ENCODE results near the gene PLXNB3.
"Not testable (repeated sequence)": the region's sequence is repeated elsewhere in the genome, so short reads cannot be mapped to it uniquely, and the experiment has no call there.

PLXNB3 gene

GRCh38 chrX:153744210-153745066 is 19.6 kb upstream of the PLXNB3 start:
- in situ Hi-C loops (cut with HindIII; ENCODE audit: low sequenced_read_pairs), result no loop called here
- no peak for DNase-seq (ENCODE audit: low read depth, low spot score)
- no peak overlapping the region for H3K4me3 ChIP-seq (ENCODE audit: low read depth, low read length)
- TF ChIP-seq, protein P1, sequence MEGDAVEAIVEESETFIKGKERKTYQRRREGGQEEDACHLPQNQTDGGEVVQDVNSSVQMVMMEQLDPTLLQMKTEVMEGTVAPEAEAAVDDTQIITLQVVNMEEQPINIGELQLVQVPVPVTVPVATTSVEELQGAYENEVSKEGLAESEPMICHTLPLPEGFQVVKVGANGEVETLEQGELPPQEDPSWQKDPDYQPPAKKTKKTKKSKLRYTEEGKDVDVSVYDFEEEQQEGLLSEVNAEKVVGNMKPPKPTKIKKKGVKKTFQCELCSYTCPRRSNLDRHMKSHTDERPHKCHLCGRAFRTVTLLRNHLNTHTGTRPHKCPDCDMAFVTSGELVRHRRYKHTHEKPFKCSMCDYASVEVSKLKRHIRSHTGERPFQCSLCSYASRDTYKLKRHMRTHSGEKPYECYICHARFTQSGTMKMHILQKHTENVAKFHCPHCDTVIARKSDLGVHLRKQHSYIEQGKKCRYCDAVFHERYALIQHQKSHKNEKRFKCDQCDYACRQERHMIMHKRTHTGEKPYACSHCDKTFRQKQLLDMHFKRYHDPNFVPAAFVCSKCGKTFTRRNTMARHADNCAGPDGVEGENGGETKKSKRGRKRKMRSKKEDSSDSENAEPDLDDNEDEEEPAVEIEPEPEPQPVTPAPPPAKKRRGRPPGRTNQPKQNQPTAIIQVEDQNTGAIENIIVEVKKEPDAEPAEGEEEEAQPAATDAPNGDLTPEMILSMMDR (IDR thresholded peaks at IDR 0.05; ENCODE audit: low read depth, low read length), result peak; percentile 33

- DNase-seq (ENCODE audit: low read depth, low spot score); in situ Hi-C loops (cut with HindIII; ENCODE audit: low sequenced_read_pairs); H3K4me3 ChIP-seq (ENCODE audit: low read depth, low read length): not testable (repeated sequence)
Observed at GRCh38 chrX:153745067-153745433, 19.0 kb upstream of the PLXNB3 start.

DNA sequence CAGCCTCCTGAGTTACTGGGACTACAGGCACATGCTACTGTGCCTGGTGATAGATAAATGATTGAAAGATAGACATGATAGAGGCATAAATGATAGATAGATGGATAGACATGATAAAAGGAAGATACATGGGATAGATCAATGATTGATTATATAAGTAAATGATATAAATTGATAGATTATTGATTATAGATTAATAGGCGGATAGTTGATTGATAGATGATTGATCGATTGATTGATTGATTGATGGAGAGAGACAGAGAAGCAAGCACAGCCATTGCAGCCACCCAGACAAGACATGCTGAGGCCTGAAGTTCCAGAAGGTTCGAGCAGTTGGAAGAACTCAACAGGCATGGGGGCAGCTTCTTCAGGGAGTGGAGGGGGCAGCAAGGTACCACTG is 17.7 kb upstream of the PLXNB3 start:
- no peak for DNase-seq (ENCODE audit: low read depth, low spot score)
- in situ Hi-C loops (cut with HindIII; ENCODE audit: low sequenced_read_pairs), result no loop called here
- TF ChIP-seq, protein P1 (IDR thresholded peaks at IDR 0.05; ENCODE audit: low read depth, low read length), result no peak
- H3K4me3 ChIP-seq (ENCODE audit: low read depth, low read length), result no peak overlapping the region

- in situ Hi-C loops (cut with HindIII; ENCODE audit: low sequenced_read_pairs); DNase-seq (ENCODE audit: low read depth, low spot score); H3K4me3 ChIP-seq (ENCODE audit: low read depth, low read length): not testable (repeated sequence)
Observed at GRCh38 chrX:153746991-153747390, 17.1 kb upstream of the PLXNB3 start.

DNA sequence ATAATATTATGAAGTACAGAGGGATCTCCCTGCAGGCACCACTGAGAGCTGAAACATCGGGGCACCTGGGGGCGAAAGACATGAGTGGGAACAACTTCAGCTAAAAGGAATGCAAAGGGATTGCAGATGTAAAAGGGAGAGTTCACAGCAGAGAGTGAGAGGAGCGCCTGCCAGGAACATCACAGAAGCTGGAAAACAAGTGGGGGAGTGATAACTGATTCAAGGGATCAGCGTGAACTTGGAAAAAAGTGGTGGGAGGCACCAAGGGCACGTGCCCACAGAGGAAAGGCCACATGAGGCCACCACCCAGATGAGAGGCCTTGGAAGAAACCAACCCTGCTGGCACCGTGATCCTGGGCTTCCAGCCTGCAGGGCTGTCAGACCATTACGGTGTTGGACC is 15.0 kb upstream of the PLXNB3 start:
- in situ Hi-C loops (cut with HindIII; ENCODE audit: low sequenced_read_pairs); H3K4me3 ChIP-seq (ENCODE audit: low read depth, low read length); DNase-seq (ENCODE audit: low read depth, low spot score): not testable (repeated sequence)

DNA sequence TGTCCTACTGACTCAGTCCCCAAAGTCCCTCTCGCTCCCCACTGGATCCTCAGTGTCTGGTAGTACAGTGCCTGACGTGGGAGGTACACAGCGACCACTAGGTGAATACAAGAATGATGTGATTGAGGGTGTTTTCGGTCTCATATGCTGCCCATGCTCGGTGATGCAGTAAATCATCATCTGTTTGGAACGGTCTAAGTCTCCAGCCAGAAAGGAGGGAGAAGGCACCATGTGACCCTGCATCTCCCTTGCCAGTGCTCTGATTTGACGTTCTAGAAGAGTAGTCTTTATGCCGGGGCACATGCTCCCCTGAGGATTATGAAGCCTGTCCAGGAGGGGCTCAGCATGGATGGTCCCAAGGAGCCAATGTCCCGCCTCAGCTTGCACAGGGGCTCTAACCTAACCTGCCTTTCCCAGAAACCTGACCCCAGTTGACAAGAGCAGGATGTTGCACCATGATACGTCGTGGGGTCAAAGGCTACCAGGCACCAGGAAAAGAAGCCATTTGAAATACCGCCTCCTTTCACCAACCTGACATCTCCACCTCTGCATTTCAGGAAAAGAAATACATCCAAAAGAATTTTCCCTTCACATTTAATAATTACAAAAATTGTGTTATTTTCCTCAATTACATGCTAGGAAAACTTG is 13.8 kb upstream of the PLXNB3 start:
- TF ChIP-seq, protein P1 (IDR thresholded peaks at IDR 0.05; ENCODE audit: low read depth, low read length), result no peak
- no peak for DNase-seq (ENCODE audit: low read depth, low spot score)
- in situ Hi-C loops (cut with HindIII; ENCODE audit: low sequenced_read_pairs), result no loop called here
- H3K4me3 ChIP-seq (ENCODE audit: low read depth, low read length), result no peak overlapping the region

GRCh38 chrX:153755136-153755535 is 8.9 kb upstream of the PLXNB3 start:
- TF ChIP-seq, protein P1 (IDR thresholded peaks at IDR 0.05; ENCODE audit: low read depth, low read length), result no peak
- no peak overlapping the region for H3K4me3 ChIP-seq (ENCODE audit: low read depth, low read length)
- in situ Hi-C loops (cut with HindIII; ENCODE audit: low sequenced_read_pairs), result no loop called here
- DNase-seq (ENCODE audit: low read depth, low spot score), result no peak

GRCh38 chrX:153761863-153762262 is 2.2 kb upstream of the PLXNB3 start:
- DNase-seq (ENCODE audit: low read depth, low spot score), result no peak
- in situ Hi-C loops (cut with HindIII; ENCODE audit: low sequenced_read_pairs), result no loop called here
- TF ChIP-seq, protein P1 (IDR thresholded peaks at IDR 0.05; ENCODE audit: low read depth, low read length), result no peak
- no peak overlapping the region for H3K4me3 ChIP-seq (ENCODE audit: low read depth, low read length)
